Measurements from ENCODE around the gene SLC31A1.

GRCh38 chr9:113293285-113293878 is 72.0 kb downstream of the SLC31A1 start:
- no peak for TF ChIP-seq CTCF (IDR thresholded peaks at IDR 0.05)
- TF ChIP-seq POLR2A (IDR thresholded peaks at IDR 0.05), result no peak
